Activated CD4-positive, alpha-beta T cell treated with anti-CD3 and anti-CD28 coated beads, Interleukin-2, amount 50 U/mL, for 48 hours (primary cell): Measurements from ENCODE around the gene CREB3L2.
A peak's percentile ranks its signal among the peaks of the same experiment; 100 is the strongest.
"Not testable (repeated sequence)": the region's sequence is repeated elsewhere in the genome, so short reads cannot be mapped to it uniquely, and the experiment has no call there.

Source experiments
- DNase-seq, 2 experiments: peaks; one replicate each; pipeline ENCODE4 v3.0.0-alpha.2; 2020

The CREB3L2 gene

DNA sequence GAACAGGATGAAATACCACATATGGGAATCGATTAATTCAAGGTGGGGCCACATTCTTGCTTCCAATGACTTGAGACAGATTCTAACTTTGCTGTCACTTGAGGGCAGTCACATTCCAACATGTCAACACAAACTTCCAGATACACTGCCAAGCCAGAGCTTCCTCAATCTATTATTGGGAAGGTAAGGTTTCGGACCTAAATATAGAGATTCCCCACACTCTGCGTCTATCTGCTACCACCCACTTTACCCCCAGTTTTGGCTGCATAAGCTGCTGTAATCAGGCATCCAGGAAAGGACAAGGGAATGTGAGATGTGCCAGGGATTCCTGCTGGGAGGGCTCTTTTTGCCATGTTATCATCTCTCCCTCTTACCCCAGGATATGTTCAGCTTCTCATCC is 134.6 kb downstream of the CREB3L2 start:
- no peak for DNase-seq

DNA sequence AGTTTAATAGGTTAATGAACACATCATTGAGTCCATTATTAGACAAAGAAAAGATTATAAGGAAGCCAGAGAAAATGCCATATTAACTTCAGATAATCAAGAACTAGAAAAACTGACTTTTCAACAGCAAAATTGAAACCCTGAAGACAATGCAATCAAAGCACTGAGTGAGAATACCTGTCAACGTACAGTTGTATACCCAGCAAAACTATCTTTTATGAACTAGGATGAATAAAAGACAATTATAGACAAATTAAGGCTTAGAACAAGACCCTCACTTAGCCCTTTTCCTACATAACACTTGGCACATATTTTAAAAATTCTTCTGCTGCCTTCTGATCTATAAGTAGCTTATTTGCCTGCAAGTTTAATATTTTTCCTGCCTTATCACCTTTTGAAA is 136.1 kb downstream of the CREB3L2 start:
- DNase-seq = no peak

- no peak for DNase-seq
These were observed 138.9 kb downstream of the CREB3L2 start for GRCh38 chr7:137862964-137863363.

DNA sequence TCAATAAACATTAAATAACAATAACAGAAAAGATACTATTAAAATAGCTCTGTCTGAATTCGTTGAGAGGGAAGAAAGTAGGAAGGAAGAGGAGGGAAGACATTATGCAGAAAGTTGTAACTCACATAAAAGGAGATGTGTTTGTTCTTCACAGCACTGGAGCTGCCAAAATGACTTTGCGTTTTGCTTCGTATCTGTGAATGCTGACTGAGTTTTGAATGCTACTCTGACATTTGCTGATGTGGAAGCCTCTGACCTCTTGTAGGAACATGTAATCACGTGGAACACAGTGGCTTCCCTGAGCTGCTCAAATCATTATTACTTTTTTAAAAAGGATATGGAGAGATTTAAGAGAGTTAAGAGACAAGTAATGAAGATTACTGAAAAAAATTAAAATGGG is 139.5 kb downstream of the CREB3L2 start:
- DNase-seq = no peak

DNA sequence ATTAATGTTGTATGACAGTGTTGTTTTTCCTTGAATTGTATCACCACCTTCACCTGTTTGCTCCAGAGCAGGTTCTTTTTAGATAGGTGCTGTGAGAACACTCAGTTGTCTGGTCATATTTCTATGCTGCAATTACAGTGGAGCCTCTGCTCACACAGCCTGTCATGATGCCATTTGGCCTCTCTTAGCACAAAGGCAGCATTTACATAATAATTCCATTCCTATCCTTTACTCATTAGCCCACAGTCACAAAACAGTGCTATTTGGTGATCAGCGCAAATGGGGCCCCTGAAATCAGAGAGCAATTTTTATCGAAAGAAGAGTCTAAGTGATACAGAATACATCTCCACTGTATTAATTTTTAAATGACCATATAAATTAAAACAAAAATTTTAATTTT is 141.3 kb downstream of the CREB3L2 start:
- no peak for DNase-seq

DNA sequence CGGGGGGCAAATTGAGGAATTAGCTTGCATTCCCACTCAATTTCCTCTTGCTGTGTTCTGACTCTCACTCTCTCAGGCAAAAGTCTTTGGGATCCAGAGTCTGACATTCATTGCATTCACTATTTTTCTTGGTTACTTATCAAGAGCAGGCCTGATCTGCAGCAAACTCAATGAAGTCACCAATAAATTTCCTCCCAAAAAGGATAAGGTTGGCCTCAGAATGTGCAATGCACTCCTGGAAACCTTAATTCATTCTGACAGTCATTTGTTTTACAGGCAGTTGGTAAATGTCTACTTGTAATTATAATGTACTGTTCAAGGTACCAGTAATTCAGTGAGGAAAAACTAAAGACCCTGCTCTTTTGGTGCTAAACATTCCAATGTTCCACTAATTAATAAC is 148.8 kb downstream of the CREB3L2 start:
- DNase-seq = no peak

GRCh38 chr7:137852108-137852507 is 149.8 kb downstream of the CREB3L2 start:
- DNase-seq = no peak

- DNase-seq = no peak
These were observed 150.6 kb downstream of the CREB3L2 start for GRCh38 chr7:137850972-137851945.

DNA sequence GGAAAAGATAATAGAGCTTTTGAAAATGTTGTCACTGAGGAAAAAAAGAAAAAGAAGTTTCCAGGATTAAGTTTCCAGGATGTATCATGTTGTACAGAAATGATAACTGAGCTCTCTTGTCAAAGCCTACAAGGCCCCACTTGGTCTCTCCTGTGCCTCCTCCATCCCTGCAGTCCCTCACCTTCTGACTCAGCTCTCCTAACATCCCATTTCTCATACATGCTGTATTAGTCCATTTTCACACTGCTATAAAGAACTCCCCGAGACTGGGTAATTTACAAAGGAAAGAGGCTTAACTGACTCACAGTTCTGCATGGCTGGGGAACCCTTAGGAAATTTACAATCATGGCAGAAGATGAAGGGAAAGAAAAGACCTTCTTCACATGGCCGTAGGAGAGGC is 151.3 kb downstream of the CREB3L2 start:
- DNase-seq = no peak

GRCh38 chr7:137848095-137848494 is 153.8 kb downstream of the CREB3L2 start:
- no peak for DNase-seq

DNA sequence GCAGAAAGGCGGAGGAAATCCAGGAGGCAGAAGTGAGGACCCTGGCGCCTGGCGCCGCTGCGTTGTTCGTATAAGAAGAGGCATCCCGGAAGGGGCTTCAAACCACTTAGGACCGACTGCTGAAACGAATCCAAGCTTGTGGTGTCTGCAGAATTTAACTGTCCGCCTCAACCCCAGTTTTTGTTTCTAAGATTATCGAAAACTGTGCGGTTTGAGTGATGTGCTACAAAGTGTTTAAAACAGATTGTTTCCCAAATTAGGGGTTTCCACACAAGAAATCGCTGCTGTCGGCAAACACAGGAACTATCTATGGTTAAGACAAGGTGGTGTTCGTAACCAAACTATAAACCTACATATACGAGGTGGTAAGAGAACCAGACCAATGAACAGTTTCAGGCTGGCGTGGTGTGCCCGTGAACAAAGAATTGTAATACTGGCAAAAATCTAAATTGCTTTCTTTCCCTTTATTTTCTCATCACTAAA is 154.3 kb downstream of the CREB3L2 start:
- peak in 1 of 2 experiments; percentile 9 for DNase-seq

GRCh38 chr7:137846827-137847567 is 154.9 kb downstream of the CREB3L2 start, which contains the start of gene DGKI:
Gene DGKI, minus strand, starts transcription at chr7:137846974.
- peak; percentile 15 to 23 for DNase-seq

DNA sequence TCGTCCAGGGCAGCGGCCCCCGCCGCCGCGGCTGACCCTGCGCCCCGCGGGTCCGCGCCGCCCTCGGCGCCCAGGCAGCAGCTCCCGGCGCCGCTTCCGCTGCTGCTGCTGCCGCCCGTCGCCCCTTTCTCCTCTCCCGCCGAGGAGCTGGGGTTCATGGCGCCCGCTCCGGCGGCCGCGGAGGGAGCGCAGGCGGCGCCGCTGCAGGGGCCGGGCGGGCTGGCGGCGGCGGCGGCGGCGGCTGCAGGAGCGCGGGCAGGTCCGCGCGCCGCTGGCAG is 155.4 kb downstream of the CREB3L2 start:
- DNase-seq = no peak

GRCh38 chr7:137844677-137845425 is 157.0 kb downstream of the CREB3L2 start:
- no peak for DNase-seq

DNA sequence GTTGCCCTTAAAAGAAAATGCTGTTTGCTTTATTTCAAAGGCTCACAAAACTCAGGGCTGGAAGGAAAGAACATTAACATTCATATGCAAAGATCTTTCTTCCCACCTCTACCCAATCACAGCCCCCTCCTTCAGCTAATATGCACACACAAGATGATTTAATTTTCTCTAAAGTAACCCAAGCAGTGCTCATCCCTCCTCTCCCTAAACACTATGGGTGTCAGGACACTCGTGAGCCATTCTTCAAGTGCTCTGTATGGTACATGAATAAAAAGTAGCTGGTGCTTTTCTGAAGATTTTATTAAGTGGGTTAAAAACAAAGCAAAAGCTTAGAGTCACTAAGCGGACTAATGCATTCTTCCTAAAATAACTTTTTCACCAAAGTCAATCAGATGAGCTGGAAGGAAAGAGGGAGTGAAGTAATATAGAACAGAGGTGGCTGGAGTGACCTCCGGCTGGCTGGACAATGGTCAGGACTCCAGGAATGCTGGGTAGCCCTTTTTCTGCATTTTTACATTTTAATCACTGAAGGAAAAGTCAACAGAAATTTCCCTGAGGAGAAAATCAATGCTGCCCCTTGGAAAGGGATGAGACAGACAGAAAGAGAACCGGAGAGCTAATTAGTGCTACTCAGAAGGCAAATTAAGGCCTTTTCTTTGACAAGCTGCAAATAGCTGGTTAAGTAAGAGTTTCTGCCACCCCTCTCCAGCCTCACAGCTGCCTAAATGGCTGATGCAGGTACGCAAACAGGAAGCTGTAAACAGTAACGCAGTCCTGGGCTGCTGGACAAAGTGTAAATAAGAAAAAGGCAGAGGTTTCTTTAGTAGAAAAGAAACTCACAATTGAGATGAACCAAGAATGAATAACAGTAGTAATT is 161.7 kb downstream of the CREB3L2 start:
- DNase-seq = no peak

DNA sequence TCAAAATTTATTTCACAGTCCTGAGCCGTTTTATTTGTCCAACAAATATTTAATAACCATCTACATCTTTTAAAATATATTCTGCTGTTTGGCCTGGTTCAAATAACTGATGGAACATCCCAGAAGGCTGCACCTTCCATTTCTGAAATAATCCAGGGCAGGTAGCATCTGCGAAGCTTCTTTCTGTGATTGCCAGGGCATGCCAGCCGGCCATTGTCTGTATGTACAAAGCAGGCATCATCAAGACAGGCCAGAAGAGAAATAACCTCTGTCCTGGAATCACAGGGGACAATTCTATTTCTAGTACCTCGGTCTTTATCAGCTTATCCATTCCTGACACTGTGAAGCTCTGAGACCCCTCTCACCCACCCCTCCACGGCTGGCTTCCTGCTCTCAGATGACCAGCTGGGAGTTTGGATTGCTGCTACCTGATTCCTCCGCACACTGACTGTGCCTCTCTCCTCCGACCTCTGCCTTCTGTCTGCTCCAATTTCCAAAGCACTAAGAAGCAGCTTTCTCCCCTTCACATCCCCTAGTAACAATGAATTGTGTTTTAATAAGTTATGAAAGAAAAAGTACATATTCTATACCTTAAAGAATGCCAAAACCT is 163.1 kb downstream of the CREB3L2 start:
- no peak for DNase-seq

GRCh38 chr7:137836541-137836940 is 165.3 kb downstream of the CREB3L2 start:
- DNase-seq = no peak

DNA sequence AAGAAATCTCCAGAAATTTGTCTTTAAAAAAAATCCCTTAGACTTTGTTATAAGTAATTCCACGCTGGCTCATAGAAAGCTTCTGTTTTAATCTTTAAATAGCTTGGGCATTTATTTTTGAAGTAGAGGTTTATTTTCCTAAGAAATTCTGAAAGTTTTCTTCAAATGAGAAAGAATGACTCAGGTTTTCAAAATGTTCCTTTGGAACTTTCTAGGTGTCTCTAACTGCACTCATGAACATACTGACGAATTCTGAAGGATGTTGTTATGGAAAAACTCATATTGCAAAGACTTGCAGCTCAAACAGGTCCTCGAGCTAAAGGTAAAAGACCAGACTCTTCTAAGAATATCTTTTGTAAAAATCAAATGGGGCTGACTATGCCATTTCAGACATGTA is 165.8 kb downstream of the CREB3L2 start:
- DNase-seq = no peak

GRCh38 chr7:137835486-137836112 is 166.3 kb downstream of the CREB3L2 start:
- no peak for DNase-seq

DNA sequence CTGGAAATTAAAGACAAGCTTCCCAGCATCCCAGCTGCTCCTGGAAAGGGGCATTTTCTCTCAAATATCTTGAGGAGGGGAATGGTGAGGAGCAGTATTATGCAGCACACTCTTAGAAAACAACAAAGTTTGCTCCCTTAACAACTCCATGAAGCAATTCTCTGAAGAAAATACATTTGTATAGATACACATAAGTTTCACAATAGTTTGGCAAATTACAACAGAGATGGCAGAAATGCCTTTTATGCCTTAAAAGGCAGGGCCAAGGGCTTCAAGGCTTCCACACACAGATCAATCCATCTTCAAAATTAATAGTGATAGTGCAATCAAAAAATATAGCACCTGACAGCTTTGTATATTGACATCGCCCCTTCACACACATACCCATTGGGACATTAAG is 167.3 kb downstream of the CREB3L2 start:
- no peak for DNase-seq

DNA sequence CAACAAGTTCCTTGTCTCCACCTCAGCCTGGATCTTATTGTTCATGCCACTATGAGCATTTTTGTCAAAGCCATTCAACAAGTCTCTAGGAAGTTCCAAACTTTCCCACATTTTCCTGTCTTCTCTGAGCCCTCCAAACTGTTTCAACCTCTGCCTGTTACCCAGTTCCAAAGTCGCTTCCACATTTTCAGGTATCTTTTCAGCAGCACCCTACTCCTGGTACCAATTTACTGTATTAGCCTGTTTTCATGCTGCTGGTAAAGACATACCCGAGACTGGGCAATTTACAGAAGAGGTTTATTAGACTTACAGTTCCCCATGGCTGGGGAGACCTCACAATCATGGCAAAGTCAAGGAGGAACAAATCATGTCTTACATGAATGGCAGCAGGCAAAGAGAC is 168.9 kb downstream of the CREB3L2 start:
- DNase-seq = not testable (repeated sequence)
